Testis (tissue), 3 donors: ENCODE results near the gene OLA1. TPM values are rescaled to one million over a fixed set of nuclear protein-coding genes. Genes with fewer than 3 reads are reported as not detected.

Experiments
- DNase-seq: peaks from one replicate; pipeline ENCODE4 v3.0.0-alpha.2; 2019
- H3K27ac ChIP-seq, 2 donors: fragments of 200-600 bp; sonication (generic); one replicate each; pipeline ENCODE4 v1.5.1; 2019
- H3K27me3 ChIP-seq: fragments of 200-600 bp; sonication (generic); one replicate; pipeline ENCODE4 v1.5.1; 2019
- H3K36me3 ChIP-seq: fragments of 200-600 bp; sonication (generic); one replicate; pipeline ENCODE4 v1.5.1; 2017; ENCODE audit warnings: low read depth; ENCODE audit errors: missing control alignments
- H3K4me1 ChIP-seq: fragments of 200-600 bp; sonication (generic); one replicate; pipeline ENCODE4 v1.5.1; 2019
- H3K4me3 ChIP-seq, 2 donors: fragments of 200-600 bp; sonication (generic); one replicate each; pipeline ENCODE4 v1.5.1; 2017 to 2019
- H3K9me3 ChIP-seq: fragments of 200-600 bp; sonication (generic); one replicate; pipeline ENCODE4 v1.5.1; 2017
- CTCF ChIP-seq, 3 experiments: fragments of 450-650 bp in 2 of 3; fragments of 200-600 bp in 1 of 3; sonication (generic) in 1 of 3; IDR thresholded peaks; one replicate each; pipeline ENCODE4 v1.5.1; 2016 to 2019; ENCODE audit warnings: antibody characterized with exemption in 3 of 3, mild to moderate bottlenecking in 2 of 3, moderate library complexity in 1 of 3
- POLR2A ChIP-seq: fragments of 450-650 bp; IDR thresholded peaks from one replicate; pipeline ENCODE4 v1.6.1; 2017; ENCODE audit warnings: antibody characterized with exemption, mild to moderate bottlenecking, moderate library complexity
- WGBS, 2 donors: methylation state at CpG; one replicate each; pipeline ENCODE4 v1.1.5; 2018; 5-methylcytosine and 5-hydroxymethylcytosine counted together
- intact Hi-C: fragments of 100-400 bp; cut with DNase I; formaldehyde crosslinking; loops from one replicate; pipeline ENCODE4 v1.15.1; 2023; ENCODE audit warnings: low total_unique reads
- polyA plus RNA-seq: library from polyadenylated mRNA; stranded (reverse); fragments of 350-450 nt; fragmentation: Illumina TruSeq; extraction: RNeasy Lipid Tissue Mini Kit (QIAGEN cat#74804); gene quantifications from one replicate; pipeline ENCODE4 v1.2.3, GENCODE V29; 2014; ENCODE audit warnings: low read depth, low replicate concordance; ENCODE audit not compliant: insufficient read depth
- total RNA-seq, 2 donors: library from RNA; depleted of rRNA; stranded (reverse); fragments of >200 nt; gene quantifications; one replicate each; pipeline ENCODE4 v1.2.3, GENCODE V29; 2016

Gene OLA1
- total and polyA plus RNA-seq, 3 donors from 2014 or later: 58.0 to 118 (median 63.6) TPM

GRCh38 chr2:174028935-174029334, 219.4 kb downstream of the OLA1 start:
- no peak for DNase-seq
- Histone ChIP-seq H3K27me3 (no peaks in the 10 kb centered on the region), H3K36me3 (no peaks in the 10 kb centered on the region), H3K4me3 (no peak overlapping the region), H3K27ac (no peak overlapping the region), H3K4me1 (peaks cover 15% of the 10 kb centered on the region), H3K9me3 (no peaks in the 10 kb centered on the region)
- intact Hi-C loops: no loop called here
- no peak for TF ChIP-seq POLR2A
- TF ChIP-seq CTCF (IDR thresholded peaks at IDR 0.05): no peak
- 73 to 78% methylated on average over 5 of the region's 5 CpGs for WGBS, 2 donors

GRCh38 chr2:174027956-174028355, 220.4 kb downstream of the OLA1 start:
- intact Hi-C loops: no loop called here
- peak overlapping the region in 1 of 2 donors; percentile 30 for H3K27ac ChIP-seq
- 48 to 50% methylated on average over 3 of the region's 3 CpGs for WGBS, 2 donors

GRCh38 chr2:174026122-174026845, 222.0 kb downstream of the OLA1 start:
- no peak for DNase-seq
- H3K27me3 ChIP-seq: no peaks in the 10 kb centered on the region
- peaks cover 20% of the 10 kb centered on the region for H3K4me1 ChIP-seq
- WGBS, 2 donors: 42 to 62% methylated on average over 11 to 23 of the region's 23 CpGs
- H3K27ac ChIP-seq: peak overlapping the region; percentile 2 to 80
- peak overlapping the region in 1 of 2 donors; percentile 29 for H3K4me3 ChIP-seq
- no peaks in the 10 kb centered on the region for H3K36me3 ChIP-seq
- intact Hi-C loops: no loop called here
- TF ChIP-seq POLR2A (no peak), CTCF (IDR thresholded peaks at IDR 0.05) (no peak)
- H3K9me3 ChIP-seq: no peaks in the 10 kb centered on the region

More at GRCh38 chr2:174027956-174028355, 220.4 kb downstream of the OLA1 start:
- H3K4me3 ChIP-seq: no peak overlapping the region
- no peaks in the 10 kb centered on the region for H3K27me3 ChIP-seq
- no peak for DNase-seq
- TF ChIP-seq CTCF (IDR thresholded peaks at IDR 0.05) (no peak), POLR2A (no peak)
- no peaks in the 10 kb centered on the region for H3K36me3 ChIP-seq
- peaks cover 20% of the 10 kb centered on the region for H3K4me1 ChIP-seq
- no peaks in the 10 kb centered on the region for H3K9me3 ChIP-seq

- intact Hi-C loops: no loop called here
- Histone ChIP-seq H3K36me3 (no peaks in the 10 kb centered on the region), H3K9me3 (no peaks in the 10 kb centered on the region), H3K27ac (peak overlapping the region; percentile 2 to 80), H3K27me3 (no peaks in the 10 kb centered on the region), H3K4me1 (peaks cover 20% of the 10 kb centered on the region), H3K4me3 (peak overlapping the region; percentile 13 to 29)
- TF ChIP-seq CTCF (IDR thresholded peaks at IDR 0.05): no peak
- DNase-seq: peak; percentile 86
- 26 to 42% methylated on average over 18 to 47 of the region's 47 CpGs for WGBS, 2 donors
These were observed 222.8 kb downstream of the OLA1 start for GRCh38 chr2:174025271-174026121.
